Measurements from ENCODE around the gene TMC6. TPM values are rescaled to one million over a fixed set of nuclear protein-coding genes. Genes with fewer than 3 reads are reported as not detected.

The TMC6 gene
- total and polyA plus RNA-seq, 4 donors = 5.5 to 63.2 (median 21.4) TPM

- intact Hi-C loops (cut with DNase I) = no loop called here
- ATAC-seq (ENCODE audit: low FRiP score) (no peak), DNase-seq (no peak)
- Histone ChIP-seq H3K27me3 (ENCODE audit: control insufficient read depth in 1 of 2, insufficient read depth in 2 of 2, low read length in 1 of 2) (no peaks in the 10 kb centered on the region), H3K27ac (ENCODE audit: low read depth in 1 of 2, low read length in 2 of 2) (no peak overlapping the region), H3K36me3 (ENCODE audit: control insufficient read depth in 1 of 2, insufficient read depth in 2 of 2, low read length in 1 of 2) (no peaks in the 10 kb centered on the region), H3K4me1 (ENCODE audit: control insufficient read depth in 1 of 2, insufficient read depth in 2 of 2, low read length in 2 of 2) (peaks cover 0 to 8% of the 10 kb centered on the region in 2 donors), H3K9me3 (ENCODE audit: control insufficient read depth, low read length) (no peaks in the 10 kb centered on the region), H3K4me3 (ENCODE audit: low read length in 2 of 2) (no peak overlapping the region)
- WGBS, 2 donors = 95 to 96% methylated on average over 2 of the region's 2 CpGs
Observed at GRCh38 chr17:78062596-78062995, 66.0 kb downstream of the TMC6 start.

Other genes with a start within 250 kb of the TMC6 start
- 10 to 100 TPM; 45.7 to 62.2 TPM for gene TNRC6C, start 170.1 kb downstream of the TMC6 start, total RNA-seq
- 10 to 100 TPM in 1 of 2 donors, 1 to 10 TPM in 1; 3.3 to 11.6 TPM for gene TNRC6C, start 170.1 kb downstream of the TMC6 start, polyA plus RNA-seq
- gene TMC8, start 2.0 kb upstream of the TMC6 start, total RNA-seq = 10 to 100 TPM in 1 of 2 donors, 1 to 10 TPM in 1; 6.6 to 14.4 TPM
- gene TMC8, start 2.0 kb upstream of the TMC6 start, polyA plus RNA-seq = 1 to 10 TPM; 1.0 to 8.0 TPM
- not detected for gene C17orf99, start 17.6 kb upstream of the TMC6 start, total RNA-seq
- under 1 TPM in 1 of 2 donors, not detected in 1; 0.13 TPM for gene C17orf99, start 17.6 kb upstream of the TMC6 start, polyA plus RNA-seq
- gene SYNGR2, start 39.8 kb upstream of the TMC6 start, total RNA-seq = 10 to 100 TPM; 67.7 to 69.9 TPM
- gene SYNGR2, start 39.8 kb upstream of the TMC6 start, polyA plus RNA-seq = 10 to 100 TPM; 49.0 to 91.9 TPM
- 1 to 10 TPM; 2.4 to 3.8 TPM for gene TK1, start 58.3 kb upstream of the TMC6 start, total RNA-seq
- 1 to 10 TPM; 1.1 to 2.7 TPM for gene TK1, start 58.3 kb upstream of the TMC6 start, polyA plus RNA-seq
- 10 to 100 TPM; 18.1 to 36.5 TPM for gene AFMID, start 58.6 kb upstream of the TMC6 start, total RNA-seq
- gene AFMID, start 58.6 kb upstream of the TMC6 start, polyA plus RNA-seq = 10 to 100 TPM; 22.2 to 45.4 TPM
- 1 to 10 TPM in 1 of 2 donors, under 1 TPM in 1; 0.65 to 2.8 TPM for gene BIRC5, start 85.5 kb upstream of the TMC6 start, total RNA-seq
- gene BIRC5, start 85.5 kb upstream of the TMC6 start, polyA plus RNA-seq = 1 to 10 TPM in 1 of 2 donors, under 1 TPM in 1; 0.10 to 3.4 TPM
- not detected for gene TMEM235, start 102.9 kb upstream of the TMC6 start, total RNA-seq
- gene TMEM235, start 102.9 kb upstream of the TMC6 start, polyA plus RNA-seq = not detected
- gene SOCS3, start 231.3 kb upstream of the TMC6 start, total RNA-seq = 100 to 1,000 TPM; 107 to 182 TPM
- 10 to 100 TPM; 15.5 to 76.1 TPM for gene SOCS3, start 231.3 kb upstream of the TMC6 start, polyA plus RNA-seq
- gene PGS1, start 249.9 kb upstream of the TMC6 start, total RNA-seq = 10 to 100 TPM; 46.5 to 67.0 TPM
- 10 to 100 TPM in 1 of 2 donors, 1 to 10 TPM in 1; 9.9 to 30.3 TPM for gene PGS1, start 249.9 kb upstream of the TMC6 start, polyA plus RNA-seq